CD4-positive, alpha-beta T cell treated with Interleukin-6 for 4 hours (primary cell): ENCODE measurements around the gene ZNF423.

Experiments
- DNase-seq: peaks from one replicate; pipeline ENCODE4 v3.0.0-alpha.2; 2020; ENCODE audit warnings: mixed read lengths

The ZNF423 gene

GRCh38 chr16:49747654-49748053 is 108.3 kb downstream of the ZNF423 start:
- DNase-seq: no peak

DNA sequence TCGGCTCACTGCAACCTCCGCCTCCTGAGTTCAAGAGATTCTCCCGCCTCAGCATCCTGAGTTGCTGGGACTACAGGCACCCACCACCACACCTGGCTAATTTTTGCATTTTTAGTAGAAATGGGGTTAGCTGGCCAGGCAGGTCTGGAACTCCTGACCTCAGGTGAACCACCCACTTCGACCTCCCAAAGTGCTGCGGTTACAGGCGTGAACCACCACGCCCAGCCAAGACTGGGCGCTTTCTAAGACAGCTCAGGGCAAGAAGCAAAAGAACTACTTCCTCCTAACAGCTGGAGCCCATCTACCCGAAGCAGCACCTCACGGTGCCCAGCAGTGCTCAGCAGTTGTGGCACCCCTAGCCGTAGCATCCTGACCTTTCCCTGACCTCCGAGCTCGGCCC is 109.4 kb downstream of the ZNF423 start:
- no peak for DNase-seq

- no peak for DNase-seq
Measured at GRCh38 chr16:49745311-49745747, 110.6 kb downstream of the ZNF423 start.

DNA sequence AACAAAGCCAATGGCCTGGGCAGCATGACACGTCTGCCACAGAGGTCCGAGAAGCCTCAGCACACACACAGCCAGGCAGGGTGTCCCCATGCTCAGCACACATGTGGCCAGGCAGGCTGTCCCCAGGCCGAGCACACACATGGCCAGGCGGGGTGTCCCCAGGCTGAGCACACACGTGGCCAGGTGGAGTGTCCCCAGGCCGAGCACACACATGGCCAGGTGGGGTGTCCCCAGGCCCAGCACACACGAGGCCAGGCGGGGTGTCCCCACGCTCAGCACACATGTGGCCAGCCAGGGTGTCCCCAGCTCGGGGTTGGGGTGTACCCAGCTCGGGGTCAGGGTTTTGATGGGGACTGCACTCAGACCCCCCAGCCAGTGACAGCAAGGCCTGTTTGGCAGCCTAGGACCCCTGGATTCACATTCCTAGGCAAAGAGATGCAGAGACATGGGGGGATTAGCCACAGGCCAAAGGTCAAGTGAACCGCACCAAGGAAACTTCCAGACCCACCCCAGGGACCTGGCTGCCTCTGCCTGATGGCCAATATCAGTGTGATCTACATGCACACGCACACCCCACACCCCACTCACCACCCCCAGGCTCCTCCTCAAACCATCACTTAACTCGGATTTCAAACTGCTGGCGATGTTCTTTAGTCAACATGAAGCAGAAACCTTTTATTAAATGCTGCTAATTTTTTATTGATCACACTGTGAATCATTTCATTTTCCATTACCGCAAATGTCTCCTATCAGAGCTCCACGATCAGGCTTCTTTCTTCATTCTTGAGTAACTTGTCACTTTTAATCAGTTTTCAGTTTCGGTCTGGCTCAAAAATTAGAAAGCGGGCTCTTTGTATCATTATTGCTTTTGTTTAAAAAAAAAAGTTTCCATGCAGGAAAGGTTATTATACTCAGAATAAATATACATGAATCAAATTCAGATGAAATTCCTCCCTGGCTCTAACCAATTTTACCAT is 111.4 kb downstream of the ZNF423 start:
- DNase-seq: no peak

DNA sequence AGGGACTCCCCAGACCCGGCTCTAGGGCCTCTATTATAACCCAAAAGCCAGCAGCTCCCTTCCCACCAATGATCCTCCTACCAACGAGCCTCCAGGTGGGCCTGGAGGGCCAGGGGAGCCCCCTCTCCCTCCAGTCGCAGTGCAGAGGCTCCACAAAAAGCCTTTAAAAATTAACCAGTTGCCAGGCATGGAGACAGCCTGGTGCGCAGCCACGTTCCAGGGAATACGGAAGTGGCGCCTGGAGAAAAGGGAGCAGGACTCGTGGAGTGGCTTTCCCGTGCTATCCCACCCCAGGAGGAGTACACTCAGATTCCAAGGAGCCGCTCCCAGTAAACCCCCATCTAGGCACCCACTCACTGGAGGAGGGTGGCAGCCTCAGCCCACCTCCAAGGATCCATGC is 112.3 kb downstream of the ZNF423 start:
- DNase-seq: no peak

DNA sequence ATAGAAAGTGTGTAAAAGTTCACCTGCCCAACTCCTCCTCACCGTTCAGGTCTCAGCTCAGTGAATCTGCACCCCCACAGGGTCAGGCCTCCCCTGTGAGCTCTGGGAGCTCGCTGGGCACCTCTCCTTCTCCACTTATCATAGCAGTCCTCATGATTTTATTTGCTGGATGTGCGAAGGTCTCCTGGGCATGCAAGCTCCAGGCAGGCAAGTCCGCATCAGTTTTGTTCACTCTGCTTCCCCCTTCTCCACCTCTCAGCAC is 112.8 kb downstream of the ZNF423 start:
- DNase-seq: no peak

DNA sequence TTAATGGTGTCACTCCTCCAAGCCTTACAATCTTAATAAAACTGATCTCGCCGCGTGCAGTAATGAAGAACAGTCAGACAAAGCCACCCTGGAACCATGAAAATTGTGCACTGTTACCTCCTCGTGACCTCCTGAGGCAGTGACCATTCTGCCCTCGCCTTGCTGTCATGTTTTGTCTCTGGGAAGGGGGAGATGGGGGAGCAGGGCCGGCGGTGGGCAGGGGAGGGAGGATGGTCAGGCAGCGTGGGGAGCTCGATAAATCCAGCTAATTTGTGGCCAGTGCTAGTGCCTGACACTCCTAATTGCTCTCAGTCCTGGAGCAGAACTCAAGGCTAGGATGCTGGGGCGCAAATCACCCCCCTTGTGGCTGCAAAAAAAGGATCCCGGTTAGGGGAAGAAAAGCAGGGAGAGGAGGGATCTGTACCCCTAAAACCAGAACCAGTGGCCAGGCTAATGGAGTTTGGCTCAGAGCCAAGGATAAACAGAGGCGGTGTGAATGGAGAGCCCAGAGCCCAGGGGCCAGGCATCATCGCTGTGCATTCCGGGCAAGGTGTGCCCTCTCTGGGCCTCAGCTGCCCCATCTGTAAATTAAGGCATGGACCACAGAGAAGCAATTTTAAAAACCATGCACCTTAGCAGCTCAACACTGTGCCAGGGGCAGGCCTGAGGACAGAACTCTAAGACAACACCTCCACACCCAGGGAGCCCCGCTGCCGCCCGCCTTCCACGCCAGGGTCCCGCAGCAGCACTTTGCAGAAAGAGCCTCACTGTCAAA is 113.3 kb downstream of the ZNF423 start:
- no peak for DNase-seq

GRCh38 chr16:49740256-49740655 is 115.7 kb downstream of the ZNF423 start:
- DNase-seq: no peak

- DNase-seq: no peak
Measured at GRCh38 chr16:49739381-49739780, 116.5 kb downstream of the ZNF423 start.

GRCh38 chr16:49738832-49739231 is 117.1 kb downstream of the ZNF423 start:
- DNase-seq: no peak

- DNase-seq: no peak
Measured at GRCh38 chr16:49738001-49738400, 117.9 kb downstream of the ZNF423 start.

- DNase-seq: no peak
Measured at GRCh38 chr16:49737541-49737940, 118.4 kb downstream of the ZNF423 start.

- no peak for DNase-seq
Measured at GRCh38 chr16:49734331-49734730, 121.6 kb downstream of the ZNF423 start.

GRCh38 chr16:49733313-49734009 is 122.5 kb downstream of the ZNF423 start:
- no peak for DNase-seq

GRCh38 chr16:49731911-49732310 is 124.0 kb downstream of the ZNF423 start:
- no peak for DNase-seq

GRCh38 chr16:49730772-49731171 is 125.1 kb downstream of the ZNF423 start:
- DNase-seq: no peak

DNA sequence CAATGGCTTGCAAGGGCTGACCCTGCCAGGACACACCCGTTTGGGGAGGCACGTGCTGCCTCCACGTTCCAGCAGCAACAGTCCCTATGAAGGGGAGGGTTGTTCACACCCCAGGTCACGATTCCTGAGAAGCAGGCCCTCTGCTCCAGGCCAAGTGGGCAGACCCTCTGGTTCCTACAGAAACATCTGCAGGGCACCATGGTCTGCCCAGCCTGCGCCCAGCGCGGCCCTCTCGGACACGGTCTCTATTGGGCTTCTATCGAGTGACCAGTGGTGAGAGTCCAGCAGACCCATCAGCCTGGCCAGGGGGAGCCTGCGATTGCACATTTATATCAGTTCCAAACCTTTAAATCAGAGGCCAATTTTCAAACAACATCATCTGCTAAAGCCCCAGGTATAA is 128.3 kb downstream of the ZNF423 start:
- DNase-seq: no peak

DNA sequence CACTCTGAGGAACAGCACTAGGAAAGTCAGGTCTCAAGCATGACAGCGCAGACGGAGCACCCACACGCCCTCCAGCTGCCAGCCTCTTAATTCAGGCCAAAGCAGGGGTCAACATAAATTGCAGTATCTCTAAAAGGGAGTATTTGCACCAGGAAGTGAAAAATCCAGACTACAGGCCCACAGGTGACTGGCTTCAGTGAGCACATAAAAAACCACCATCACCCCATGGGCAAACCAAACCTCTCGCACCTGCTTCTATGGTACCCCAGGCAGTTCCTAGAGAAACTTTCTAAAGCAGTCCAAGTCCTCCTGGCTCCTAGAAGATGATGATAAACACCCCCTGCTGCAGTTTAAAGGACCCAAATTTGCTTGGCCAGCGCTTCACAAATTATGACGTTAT is 129.8 kb downstream of the ZNF423 start:
- no peak for DNase-seq

DNA sequence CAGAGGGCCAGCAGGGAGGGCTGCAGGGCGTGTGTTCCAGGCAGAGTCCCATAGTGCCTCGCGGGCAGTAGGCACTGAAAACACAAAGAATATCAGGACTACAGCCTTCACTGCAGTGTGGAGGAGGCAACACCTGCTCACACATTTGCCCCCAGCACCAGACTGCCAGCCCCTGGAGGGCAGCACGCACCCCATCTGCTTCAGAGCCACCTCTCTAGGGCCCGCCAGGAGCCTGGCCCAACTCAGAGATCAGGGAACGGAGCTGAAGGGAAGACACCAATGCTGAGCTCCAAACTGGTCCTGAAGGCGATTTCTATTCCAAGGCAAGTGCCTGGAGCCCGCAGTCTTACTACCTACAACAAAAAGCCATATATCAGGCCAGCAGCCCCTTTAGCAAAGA is 130.3 kb downstream of the ZNF423 start:
- DNase-seq: no peak

DNA sequence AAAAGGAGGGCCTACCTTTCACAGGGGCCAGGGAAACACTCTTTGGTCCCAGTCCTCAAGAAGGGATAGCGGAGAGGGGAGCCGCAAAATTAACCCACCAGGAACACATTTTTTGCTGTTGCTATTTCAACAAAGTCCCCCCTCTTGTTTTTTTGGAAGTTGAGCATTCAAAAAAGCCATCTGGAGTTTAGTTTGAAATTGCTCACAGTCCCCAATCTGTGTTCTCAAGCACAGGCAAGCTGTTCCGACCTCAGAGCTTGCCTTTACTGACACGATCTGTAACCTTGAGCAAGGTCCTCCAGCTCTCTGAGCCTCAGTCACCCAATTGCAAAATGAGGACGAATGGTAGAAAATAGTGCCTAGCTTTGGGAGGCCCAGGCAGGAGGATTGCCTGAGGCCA is 131.1 kb downstream of the ZNF423 start:
- DNase-seq: no peak

DNA sequence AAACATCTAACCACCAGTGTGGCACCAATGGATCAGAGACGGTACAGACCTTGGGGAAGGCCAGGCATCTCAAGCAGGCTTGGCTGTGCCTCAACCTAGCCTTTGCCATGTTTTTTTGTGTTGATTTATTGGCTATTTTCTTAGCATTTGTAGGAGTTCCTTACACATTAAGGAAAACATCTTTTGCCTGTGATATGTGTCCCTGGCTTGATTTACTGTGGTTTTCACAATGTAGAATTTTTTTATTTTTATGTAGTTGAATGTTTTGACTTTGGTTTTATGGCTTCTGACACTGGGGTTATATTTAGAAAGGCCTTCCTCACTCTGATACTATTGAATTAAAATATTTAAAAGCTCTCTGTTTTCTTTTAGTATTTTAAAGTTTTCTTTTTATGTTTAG is 132.6 kb downstream of the ZNF423 start:
- no peak for DNase-seq

DNA sequence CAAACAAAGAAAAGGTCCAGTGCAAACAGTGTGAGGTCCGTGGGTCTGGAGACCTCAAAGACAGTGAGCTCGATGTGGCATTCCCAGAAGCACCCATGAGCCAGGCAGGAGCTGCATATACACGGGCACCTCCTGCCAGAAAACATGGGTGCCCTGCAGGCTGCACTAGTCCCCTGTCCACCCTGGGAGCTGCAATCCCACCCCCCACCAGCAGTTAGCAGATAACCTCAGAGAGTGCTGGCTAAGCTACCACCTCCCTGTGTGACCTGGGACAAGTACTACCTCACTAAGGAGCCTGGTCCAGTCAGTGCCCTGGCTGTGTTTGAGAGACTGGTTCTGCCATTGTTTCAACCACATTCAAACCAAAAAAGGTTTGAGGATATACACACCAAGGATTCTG is 135.7 kb downstream of the ZNF423 start:
- no peak for DNase-seq

- DNase-seq: no peak
Measured at GRCh38 chr16:49717689-49718088, 138.2 kb downstream of the ZNF423 start.
